Right lobe of liver (tissue), 4 donors: ENCODE data around the gene EPHA2.

ENCODE experiments used
- POLR2A ChIP-seq: fragments of 450-650 bp; IDR thresholded peaks from one replicate; pipeline ENCODE4 v1.6.1; 2017; ENCODE audit warnings: antibody characterized with exemption, mild to moderate bottlenecking
- TF ChIP-seq, protein P1 (sequence below), 4 donors: fragments of 200-600 bp in 3 of 4; fragments of 450-650 bp in 1 of 4; IDR thresholded peaks; one replicate each; pipeline versions ENCODE4 v1.5.1 to v1.8.0; 2016 to 2022; ENCODE audit warnings: antibody characterized with exemption in 4 of 4, mild to moderate bottlenecking in 2 of 4
- donor health status: DM: no; HTN: no; CAD: no.
- donor health status: DM: no; HTN: no; CAD: no.
- donor health status: DM: no; HTN: yes; CAD: no.

DNA sequence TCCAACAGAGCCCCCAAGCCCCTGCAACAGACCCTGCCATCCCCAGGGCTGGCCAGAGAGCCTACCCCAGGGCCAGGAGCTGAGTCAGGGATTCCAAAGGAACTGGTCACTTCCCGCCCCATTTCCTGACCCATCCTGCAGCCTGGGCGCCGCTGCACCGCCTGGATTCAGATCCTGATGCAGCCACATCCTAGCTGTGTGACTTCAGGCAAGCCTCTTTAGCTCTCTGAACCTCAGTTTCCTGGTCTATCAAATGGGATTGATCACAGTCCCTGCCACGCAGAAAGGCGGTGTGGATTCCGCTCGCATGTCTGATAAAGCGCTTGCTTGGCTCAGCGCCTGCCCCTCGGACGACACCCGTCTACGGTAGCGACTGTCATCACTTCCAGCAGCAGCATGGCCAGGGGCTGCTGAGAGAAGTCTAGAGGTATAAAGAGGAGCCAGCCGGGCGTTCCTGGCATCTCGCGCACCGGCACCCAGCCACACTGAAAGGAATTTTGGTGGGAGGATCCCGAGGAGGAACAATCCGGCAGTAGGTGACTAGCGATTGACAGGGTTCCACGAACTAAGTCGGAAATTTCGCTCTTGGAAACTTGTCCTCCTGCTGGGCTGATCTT, 10.1 kb downstream of the EPHA2 start:
- TF ChIP-seq, protein P1, sequence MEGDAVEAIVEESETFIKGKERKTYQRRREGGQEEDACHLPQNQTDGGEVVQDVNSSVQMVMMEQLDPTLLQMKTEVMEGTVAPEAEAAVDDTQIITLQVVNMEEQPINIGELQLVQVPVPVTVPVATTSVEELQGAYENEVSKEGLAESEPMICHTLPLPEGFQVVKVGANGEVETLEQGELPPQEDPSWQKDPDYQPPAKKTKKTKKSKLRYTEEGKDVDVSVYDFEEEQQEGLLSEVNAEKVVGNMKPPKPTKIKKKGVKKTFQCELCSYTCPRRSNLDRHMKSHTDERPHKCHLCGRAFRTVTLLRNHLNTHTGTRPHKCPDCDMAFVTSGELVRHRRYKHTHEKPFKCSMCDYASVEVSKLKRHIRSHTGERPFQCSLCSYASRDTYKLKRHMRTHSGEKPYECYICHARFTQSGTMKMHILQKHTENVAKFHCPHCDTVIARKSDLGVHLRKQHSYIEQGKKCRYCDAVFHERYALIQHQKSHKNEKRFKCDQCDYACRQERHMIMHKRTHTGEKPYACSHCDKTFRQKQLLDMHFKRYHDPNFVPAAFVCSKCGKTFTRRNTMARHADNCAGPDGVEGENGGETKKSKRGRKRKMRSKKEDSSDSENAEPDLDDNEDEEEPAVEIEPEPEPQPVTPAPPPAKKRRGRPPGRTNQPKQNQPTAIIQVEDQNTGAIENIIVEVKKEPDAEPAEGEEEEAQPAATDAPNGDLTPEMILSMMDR (IDR thresholded peaks at IDR 0.05): no peak
- TF ChIP-seq POLR2A: no peak
